GM18909 (cell line): ENCODE measurements around the gene PDCD5.
A peak's percentile ranks its signal among the peaks of the same experiment; 100 is the strongest.
"Not testable (repeated sequence)": the region's sequence is repeated elsewhere in the genome, so short reads cannot be mapped to it uniquely, and the experiment has no call there.

Experiments used
- ATAC-seq: cut with Tn5 transposase; IDR thresholded peaks from one replicate; pipeline ENCODE4 v1.9.1; 2021; ENCODE audit warnings: mild to moderate bottlenecking; ENCODE audit not compliant: unreplicated experiment, poor library complexity

PDCD5 gene

DNA sequence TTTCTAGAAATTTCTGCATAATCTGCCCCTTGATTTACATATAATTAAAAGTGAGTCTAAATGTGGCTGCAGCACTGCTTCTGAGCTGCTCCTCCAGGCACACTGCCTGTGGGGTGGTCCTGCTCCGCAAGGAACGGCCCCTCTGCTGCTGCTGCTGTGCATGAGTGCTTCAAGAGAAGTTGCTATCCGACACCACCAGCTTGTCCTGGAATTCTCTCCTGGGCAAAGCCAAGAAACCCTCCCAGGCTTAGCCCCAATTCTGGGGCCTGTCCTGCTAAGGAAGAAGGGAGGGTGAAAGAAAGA lies 7.5 kb upstream of the PDCD5 start:
- no peak for ATAC-seq

DNA sequence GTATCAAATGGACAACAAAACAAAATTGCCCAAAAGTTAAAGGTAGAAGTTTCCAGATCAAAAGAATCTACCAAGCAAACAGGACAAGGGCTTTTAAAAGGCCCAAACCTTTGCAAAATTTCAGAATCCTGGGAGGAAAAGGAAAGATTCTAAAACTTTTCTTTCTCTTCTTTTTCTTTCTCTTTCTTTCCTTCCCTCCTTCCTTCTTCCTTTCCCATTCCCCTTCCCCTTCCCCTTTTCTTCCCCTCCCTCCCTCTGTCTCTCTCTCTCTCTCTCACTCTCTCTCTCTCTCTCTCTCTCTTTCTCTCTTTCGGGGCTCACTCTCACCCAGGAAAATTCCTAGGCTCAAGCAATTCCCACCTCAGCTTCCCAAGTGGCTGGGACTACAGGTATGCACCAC lies 4.2 kb upstream of the PDCD5 start:
- no peak for ATAC-seq

DNA sequence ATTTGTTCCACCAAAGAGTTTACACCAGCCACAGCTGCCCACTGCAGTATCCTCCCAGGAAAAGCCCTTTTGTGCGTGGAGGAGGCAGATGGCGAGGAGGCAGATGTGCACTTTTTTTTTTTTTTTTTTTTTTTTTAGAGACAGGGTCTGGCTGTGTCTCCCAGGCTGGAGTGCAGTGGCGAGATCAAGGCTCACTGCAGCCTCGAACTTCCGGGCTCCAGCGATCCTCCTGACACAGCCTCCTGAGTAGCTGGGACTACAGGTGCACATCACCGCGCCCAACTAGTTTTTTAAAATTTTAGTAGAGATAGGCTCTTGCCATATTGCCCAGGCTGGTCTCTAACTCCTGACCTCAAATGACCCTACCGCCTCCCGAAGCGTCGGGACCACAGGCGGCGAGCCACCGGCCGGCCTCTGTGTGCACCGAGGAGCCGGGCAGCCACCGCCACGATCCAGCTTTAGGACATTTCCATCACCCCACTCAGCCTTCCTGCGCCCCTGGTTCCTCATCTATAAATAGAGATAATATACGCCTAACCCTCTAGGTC lies 563 bp upstream of the PDCD5 start:
- ATAC-seq: peak; percentile 42

DNA sequence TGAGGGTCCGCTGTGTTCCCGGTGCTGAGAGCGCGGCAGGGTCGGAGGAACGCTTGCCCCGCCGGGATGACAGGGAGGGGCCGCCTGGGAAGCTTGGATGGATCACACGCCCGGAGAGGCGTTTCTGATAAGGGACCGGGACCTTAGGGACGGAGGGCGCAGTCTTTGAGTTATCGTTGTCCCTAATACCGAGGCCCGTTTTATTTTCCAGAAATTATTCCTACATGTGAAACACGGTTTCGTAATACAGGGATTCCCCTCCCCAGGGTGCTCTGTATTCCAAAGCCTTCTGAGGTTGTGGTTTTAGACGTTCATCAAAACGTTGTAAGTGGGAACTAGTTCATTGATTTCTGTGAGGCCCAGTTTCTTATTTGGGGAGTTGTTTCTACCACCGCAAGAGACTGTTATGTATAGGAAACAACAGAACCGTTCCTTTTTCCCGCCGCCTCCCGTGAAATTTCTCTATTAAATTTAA lies 752 bp downstream of the PDCD5 start:
- no peak for ATAC-seq

DNA sequence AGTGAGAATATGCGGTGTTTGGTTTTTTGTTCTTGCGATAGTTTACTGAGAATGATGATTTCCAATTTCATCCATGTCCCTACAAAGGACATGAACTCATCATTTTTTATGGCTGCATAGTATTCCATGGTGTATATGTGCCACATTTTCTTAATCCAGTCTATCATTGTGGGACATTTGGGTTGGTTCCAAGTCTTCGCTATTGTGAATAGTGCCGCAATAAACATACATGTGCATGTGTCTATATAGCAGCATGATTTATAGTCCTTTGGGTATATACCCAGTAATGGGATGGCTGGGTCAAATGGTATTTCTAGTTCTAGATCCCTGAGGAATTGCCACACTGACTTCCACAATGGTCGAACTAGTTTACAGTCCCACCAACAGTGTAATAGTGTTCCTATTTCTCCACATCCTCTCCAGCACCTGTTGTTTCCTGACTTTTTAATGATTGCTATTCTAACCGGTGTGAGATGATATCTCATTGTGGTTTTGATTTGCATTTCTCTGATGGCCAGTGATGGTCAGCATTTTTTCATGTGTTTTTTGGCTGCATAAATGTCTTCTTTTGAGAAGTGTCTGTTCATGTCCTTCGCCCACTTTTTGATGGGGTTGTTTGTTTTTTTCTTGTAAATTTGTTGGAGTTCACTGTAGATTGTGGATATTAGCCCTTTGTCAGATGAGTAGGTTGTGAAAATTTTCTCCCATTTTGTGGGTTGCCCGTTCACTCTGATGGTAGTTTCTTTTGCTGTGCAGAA lies 6.9 kb downstream of the PDCD5 start:
- ATAC-seq: not testable (repeated sequence)

DNA sequence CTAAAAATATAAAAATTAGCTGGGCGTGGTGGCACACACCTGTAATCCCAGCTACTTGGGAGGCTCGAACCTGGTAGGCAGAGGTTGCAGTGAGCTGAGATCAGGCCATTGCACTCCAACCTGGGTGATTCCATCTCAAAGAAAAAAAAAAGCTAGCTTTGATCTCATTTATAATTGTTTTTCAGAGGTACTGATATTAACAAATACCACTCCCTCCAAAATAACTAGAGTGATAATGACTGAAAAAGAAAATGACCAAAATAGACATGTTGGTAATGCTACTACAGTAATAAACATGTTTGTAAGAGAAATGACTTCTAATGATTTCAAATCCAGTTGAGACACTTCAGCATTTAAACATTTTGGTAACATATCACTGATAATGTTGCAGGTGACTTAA lies 13.0 kb downstream of the PDCD5 start:
- ATAC-seq: no peak

DNA sequence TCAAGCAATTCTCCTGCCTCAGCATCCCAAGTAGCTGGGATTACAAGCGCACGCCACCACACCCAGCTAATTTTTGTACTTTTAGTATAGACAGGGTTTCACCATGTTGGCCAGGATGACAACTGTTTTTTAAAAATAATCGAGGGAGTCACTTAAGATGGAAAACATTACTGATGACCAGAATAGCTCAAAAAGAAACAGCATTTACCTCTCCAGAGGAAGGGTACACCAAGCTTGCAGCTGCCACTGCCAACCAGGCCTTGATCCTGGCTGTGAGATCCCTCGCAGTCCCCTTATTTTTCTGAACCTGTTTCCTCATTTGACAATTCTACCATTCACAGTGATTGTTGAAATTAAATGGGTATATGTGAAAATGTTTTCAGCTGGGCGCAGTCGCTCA lies 14.5 kb downstream of the PDCD5 start:
- ATAC-seq: no peak

DNA sequence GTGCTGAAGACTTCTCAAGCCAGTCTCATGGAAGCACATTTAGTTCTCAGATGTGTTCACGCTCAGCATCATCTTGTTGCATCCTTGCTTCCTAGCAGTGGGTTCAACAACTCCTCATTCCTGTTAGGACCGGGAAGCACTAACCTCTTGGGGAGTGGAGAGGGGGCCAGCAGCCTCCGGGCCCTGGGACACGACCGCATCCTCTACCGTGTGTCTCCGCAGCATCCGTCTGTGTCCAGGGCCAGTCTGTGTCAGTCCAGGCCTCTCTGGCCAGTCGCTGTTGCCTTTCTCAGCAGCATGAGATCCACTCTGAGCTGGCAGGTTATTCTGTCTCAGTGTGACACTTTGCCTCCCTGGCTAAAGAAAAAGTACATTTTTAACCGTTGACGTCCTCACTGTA lies 17.0 kb downstream of the PDCD5 start:
- no peak for ATAC-seq

DNA sequence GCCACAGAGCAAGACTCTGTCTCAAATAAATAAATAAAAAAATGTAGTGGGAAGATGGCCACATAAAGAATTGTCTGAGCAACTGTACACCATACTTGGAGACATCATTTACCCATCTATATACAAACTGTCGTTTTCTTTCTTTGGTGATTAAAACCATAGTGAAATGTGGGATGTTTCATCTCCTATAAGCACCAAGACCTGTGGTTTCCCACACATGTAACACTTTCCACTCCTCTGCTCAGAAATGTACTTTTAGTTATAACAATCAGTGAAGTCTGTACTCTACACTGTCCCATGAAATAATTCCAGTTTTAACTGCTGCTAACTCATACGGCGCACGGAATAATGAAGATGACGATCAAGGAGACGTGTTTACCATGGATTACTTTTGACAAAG lies 18.3 kb downstream of the PDCD5 start:
- ATAC-seq: no peak

DNA sequence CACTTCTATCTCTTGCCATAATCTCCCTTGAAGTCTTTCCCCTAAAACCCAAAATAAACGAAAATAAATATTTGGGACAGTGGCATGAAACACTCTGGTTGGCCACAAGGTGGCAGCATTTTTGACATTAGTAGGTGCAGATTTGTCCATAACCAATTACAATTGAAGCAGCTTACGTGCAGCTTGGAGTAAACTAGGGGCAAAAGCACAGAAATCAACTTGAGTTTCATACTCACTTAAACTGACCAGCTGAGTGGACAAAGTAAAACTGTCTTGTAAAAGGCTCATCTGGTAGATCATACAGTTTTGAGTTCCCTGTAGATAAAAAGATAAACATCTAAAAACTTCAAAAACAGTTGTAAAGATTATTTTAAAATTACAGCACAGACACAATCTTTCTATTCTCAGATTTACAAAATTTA lies 18.8 kb downstream of the PDCD5 start:
- no peak for ATAC-seq

DNA sequence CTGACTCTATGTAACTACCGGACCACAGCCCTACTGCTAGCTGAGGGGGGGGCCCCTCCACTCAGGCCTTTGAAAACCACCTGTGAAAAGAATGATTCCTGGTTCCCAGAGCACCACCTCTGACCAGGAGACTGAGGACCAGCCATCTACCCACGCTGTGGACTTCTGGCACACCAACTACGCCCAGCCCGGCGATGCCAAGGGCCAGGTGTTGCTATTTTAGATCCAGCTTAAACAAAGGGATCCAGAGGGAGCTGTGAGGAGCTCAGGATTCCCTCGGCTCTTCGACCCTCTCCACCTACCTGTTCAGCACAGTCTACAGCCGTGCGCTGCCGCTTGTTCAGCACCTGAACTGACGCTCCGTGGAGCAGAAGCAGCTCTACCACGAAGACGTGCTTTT lies 23.0 kb downstream of the PDCD5 start:
- no peak for ATAC-seq

DNA sequence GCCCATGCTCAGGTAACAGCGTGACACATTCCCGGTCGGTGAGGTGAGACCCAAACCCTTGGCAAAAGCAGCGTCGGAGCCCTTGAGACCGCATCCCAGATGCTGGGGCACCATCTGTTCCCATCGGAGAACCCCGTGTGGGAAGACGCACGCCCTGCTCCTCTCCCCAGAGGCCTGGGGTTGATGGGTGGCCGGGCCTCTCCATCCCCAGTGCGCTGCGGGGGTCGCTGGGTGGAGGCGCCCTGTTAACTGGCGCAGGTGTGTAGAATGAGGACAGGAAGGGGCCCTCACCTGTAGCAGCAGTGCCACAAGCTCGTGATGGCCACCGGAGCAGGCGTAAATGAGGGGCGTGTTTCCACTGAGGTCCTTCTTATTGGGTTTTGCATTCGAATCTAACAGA lies 24.6 kb downstream of the PDCD5 start:
- no peak for ATAC-seq

DNA sequence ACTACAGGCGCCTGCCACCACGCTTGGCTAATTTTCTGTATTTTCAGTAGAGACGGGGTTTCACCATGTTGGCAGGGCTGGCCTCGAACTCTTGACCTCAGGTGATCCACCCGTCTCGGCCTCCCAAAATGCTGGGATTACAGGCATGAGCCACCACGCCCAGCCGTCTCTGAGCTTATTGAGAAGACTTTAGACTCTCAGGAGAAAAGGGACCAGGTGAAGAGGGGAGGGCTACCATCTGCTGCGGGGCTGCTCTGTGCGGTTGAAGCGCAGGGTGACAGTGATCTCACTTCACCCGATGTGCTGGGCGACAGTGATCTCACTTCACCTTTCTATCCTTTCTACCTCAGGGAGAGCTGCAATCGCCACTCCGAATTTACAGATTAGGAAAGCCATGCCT lies 25.3 kb downstream of the PDCD5 start:
- no peak for ATAC-seq

DNA sequence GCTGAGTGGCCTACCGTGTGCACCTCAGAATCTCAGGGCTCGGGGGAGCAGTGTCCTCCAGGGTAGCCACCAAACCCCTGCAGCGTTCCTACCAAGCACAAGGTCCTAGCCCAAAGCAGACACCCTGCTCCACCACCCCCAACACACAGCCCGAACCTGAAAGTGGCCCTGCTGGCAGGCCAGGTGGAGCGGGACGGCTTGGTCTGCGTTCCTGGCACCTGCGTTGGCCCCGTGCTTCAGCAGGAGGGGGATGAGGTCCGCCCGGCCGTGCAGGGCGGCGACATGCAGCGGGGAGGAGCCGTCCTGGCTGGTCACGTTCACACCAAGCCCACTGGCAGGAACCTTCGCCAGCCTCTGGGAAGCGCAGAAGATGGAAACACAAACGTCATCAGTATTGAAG lies 26.5 kb downstream of the PDCD5 start:
- no peak for ATAC-seq

DNA sequence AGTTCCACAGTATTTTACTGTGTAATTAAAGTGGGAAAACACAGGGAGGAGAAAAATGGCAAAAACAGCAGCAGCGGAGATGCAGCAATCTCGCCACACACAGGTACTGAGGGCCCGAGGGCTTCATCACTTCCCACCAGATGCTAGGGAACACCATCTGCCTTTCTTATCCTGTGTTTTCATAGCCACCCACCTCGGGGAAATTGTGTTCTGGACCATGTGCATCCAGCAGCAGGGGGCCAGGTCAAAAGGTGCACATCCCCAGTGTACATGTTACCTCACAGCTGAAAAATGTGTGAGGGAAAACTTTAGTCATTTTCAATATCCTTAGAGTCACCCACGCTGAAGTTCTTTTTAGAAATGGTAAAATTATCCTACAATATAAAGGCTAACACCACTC lies 30.2 kb downstream of the PDCD5 start:
- ATAC-seq: no peak

DNA sequence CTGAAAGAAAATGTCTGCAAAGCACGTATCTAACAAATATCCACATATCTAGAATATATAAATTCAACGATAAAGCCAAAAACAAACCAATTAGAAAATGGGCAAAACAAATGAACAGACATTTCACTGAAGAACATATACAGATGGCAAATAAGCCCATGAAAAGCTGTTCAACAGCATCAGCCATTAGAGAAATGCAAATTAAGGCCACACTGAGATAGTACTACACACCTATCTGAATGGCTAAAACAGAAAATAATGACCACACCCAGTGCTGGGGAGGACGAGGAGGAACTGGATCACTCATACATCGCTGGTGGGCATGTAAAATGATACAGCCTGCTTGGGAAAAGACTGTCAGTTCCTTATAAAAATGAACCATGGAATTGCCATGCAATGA lies 32.0 kb downstream of the PDCD5 start:
- no peak for ATAC-seq

DNA sequence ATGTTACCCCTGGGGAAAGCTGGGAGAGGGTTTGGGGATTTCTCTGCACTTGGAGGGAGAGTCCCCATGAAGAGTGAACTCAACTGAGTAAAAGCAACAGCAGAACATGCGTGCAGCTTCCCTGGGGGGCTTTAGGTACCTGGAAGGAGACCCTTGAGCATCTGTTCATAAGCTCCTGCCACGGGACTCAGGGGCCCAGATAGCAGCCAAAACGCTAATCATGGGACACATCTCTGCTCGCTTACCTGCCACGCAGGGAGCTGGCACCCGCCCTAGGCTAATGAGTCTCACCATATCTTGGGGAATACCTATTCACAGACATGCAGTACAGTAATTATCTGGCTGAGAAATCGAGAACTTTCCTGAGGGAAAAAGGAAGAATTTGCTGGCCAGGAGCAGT lies 33.9 kb downstream of the PDCD5 start:
- no peak for ATAC-seq

DNA sequence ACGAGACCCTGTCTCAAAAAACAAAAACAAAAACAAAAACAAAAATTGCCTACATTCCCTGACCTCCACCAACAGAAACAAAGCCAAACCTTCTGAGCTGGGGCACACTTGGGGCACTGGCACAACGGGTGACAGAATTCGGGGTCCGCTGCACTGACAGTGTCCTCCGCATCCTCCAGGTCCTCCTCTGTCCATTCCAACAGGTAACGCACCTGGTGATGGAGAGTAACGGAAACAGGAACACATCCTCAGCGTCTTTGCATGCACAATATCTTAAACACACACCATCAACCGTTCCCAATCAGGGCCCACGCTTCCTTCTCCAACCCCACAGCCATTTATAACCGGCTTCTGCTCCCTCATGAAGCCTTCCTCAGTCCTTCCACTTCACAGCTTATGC lies 34.6 kb downstream of the PDCD5 start:
- no peak for ATAC-seq

DNA sequence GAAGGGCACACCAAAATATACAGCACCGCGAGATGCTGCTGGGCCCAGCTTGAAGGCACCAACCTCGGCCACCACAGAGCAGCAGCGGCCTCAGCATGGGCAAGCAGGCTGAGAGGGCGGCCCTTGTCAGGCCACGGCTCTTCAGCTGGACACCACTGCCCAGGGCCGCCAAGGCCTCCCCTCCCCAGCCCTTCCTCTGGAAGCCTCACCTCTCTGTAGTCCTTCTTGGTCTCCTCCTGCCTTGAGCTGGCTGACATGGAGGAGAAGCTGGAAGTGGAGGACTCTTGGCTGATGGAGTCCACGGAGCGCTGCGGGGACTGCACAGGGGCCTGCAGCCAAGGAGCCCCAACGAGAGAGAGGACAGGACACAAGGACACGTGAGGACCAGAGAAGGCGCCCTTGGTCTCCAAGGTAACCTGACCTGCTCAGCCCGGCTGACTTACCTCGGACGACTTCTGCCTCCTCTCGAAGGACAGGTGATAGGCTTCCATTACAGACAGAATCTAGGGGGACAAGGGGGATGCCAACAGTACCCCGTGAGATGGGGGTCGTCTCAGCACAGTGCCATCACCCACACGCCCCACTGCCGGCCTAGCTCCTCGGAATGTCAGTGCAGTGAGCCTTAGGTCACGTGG lies 38.2 kb downstream of the PDCD5 start:
- ATAC-seq: no peak

DNA sequence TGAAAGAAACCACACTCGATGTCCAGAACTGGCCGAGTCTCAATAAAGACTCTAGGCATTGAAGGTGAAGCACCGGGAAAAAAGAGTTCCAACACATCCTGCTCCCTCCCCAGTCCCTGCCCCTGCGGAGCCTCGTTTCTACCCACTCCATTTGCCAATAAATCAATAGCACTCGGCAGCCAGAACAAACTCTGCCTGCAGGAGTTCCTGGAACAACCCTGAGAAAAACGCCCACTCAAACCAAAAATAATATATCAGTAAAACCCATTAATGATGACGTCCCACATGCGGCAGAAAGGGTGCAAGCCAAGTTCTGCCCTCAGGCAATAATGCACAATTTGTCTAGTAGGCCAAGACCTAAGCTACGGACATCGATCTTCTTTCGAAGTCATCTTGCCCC lies 41.0 kb downstream of the PDCD5 start:
- no peak for ATAC-seq

DNA sequence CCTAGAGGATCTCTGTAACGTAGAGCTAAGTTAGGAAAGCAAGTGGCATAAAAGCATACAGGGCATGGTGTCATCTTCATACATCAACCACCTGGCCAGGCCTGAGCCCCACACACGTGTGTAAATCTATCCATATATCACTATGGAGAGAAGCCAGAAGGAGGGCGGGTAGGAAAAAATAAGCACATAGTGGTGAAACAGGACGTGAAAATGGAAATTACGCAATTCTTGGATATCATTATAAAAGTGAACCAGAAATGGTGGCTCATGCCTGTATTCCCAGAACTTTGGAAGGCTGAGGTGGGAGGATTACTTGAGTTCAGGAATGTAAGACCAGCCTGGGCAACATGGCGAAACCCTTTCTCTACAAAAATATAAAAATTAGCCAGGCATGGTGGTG lies 43.4 kb downstream of the PDCD5 start:
- ATAC-seq: no peak

DNA sequence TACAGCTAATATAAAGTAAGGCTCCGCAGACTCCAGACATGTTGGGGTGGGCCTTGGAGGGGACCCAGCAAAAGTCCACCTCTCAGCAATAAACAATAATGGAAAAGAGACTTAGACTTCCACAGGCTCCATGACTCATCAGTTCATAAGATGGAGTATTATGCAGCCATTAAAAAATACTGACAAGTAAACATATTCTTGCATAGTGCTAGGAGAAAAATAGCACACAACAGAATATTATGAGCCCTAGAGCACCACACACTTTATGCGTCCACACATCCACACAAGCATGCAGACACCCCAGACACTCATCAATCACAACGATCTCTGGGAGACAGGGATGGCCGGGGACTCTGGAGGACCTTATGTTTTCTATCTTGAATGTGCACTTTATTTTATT lies 46.0 kb downstream of the PDCD5 start:
- ATAC-seq: no peak
